ENCODE data around the gene FARP1. TPM values are rescaled to one million over a fixed set of nuclear protein-coding genes. Genes with fewer than 3 reads are reported as not detected.
"Not testable (repeated sequence)": the region's sequence is repeated elsewhere in the genome, so short reads cannot be mapped to it uniquely, and the experiment has no call there.

The FARP1 gene
- polyA plus RNA-seq, 10 donors = 67.7 to 94.0 (median 73.8) TPM

DNA sequence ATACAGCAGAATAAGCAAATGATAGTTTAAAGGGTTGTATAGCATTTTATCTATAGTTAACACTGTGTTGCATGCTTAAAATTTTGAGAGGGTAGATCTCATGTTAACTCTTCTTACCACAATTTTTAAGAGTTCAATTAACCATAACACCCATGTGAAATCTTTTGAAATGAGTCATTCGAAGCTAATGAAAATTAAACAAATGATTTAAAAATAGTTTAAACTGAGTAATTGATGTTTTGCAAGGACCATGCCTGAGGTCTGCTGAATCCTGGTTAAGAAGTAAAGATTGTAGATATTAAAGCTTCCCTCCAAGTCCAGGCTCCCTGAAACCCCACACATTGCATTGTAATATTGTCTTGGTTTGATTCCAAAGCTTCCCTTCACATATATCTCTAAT lies 210.9 kb downstream of the FARP1 start:
- no peak for DNase-seq

DNA sequence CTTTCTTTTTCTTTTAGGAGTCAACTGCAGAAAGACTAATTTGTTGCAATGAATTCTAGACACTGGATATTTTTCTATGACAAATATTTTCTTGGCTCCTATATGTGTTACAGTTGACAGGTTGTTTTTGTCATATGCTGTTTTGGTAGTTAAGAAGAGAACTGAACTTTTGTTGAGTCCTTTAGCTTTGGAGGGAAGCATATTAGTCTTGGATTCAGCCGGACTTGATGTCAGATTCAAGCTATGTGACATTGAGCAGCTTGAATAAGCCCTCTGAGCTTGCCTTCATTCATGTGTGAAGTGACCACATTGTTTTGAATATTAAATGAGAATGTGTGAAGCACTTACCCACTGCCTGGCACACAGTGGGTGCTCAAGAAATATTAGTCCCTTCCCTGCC lies 216.0 kb downstream of the FARP1 start:
- no peak for DNase-seq

DNA sequence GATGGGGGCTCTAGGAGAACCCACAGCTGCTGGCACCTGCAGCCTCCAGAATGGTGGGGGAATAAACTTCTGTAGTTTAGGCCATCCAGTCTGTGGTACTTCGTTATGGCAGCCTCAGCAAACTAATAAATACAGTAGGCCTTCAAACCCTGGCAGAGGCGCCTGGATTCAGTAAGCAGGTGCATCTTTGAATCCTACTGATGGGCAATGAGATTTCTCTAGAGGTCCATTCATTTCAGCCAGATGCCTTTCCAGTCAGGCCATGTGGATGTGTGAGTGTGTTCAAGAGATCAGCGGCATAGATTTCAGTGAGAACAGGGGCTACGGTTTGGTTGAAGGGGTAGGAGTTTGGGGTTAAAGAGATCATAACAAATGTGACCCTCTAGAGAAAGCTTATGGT lies 217.7 kb downstream of the FARP1 start:
- DNase-seq = no peak

DNA sequence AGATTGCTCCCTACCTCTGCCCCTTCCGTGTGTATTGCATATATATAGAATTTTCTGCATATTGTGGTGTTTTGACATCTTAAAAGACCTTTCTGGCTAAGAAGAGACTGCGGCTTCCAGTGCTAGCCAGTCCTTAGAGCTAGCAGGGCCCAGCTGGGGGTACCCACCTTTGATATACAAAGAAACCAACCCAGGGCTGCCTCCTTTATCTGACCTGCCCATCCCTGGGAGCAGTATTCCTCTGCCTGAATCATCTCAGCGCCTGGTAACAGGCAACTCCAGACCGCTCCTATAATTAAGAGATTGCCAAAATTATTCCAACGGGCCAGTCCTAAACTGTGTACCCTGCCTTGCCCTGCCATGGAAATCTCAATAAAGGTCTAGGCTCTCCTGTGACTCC lies 220.4 kb downstream of the FARP1 start:
- DNase-seq = no peak

DNA sequence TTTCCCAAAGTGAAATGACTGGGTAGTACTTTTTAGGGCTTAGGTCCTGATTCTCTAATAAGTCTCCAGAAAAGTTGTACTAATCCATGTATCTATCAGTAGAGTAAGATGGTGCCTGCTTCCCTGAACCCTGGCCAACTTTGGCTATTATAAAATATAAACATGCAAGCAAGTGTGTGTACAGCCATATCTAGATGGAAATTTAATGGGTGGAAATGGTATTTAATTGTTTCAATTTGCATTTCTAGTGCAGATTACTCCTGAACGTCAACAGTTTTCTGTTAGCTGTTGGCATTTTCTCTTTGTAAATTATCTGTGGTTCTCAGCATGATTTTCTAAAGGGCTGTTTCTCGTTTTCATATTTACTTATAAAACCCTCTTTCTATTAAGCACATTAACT lies 221.3 kb downstream of the FARP1 start:
- no peak for DNase-seq

DNA sequence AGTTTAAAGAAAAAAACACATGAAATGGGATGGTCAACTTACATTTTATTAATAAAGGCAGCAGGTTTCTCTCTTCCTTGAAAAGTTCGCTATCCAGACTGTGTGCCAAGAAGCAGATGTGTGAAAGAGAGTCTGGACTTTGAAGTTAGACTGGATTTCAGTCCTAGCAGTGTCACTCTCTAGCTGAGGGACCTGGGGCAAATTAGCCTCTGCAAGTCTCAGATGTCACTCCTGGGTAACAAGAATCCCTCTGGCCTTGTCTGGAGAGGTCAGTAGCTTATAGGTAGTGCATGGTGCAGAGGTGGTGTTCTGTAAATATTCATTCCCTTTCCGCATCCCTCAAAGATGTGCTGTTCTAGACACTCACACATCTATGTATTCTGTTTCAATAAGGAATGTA lies 221.8 kb downstream of the FARP1 start:
- no peak for DNase-seq

DNA sequence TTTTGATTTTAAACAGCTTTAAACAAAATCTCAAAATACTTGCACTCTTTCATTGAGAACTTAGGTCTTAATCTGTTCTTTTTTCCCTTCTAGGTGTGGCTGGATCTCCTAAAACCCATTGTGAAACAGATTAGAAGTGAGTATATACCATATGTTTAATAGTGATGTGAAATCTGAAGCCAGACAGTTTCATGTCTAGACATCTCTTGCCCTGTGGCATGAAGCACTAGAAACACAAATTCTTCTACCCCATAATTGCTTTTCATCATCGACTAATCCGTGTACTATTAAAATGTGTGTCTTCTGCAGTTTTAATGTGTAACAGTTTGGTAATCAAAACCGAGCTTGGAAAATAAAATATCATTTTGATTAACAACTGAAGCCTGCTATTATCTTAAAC lies 222.4 kb downstream of the FARP1 start:
- no peak for DNase-seq

DNA sequence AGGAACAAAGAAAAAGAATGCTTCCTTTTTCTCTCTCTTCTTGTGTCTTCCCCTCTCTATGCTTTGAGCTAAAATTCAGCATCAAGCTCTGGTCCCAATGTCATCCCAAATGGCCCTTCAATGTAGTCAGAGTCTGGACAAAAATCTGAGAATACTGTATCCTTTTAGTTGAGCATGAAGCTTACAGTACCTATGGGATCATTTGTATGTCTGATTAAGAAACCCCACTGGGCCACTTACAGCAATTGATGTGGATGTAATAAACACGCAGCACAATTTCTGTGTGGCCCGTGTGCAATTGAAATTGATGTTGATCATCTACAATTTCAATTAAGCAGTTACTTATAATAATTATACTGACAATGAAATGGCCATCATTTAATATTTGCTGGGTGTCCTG lies 223.1 kb downstream of the FARP1 start:
- no peak for DNase-seq

DNA sequence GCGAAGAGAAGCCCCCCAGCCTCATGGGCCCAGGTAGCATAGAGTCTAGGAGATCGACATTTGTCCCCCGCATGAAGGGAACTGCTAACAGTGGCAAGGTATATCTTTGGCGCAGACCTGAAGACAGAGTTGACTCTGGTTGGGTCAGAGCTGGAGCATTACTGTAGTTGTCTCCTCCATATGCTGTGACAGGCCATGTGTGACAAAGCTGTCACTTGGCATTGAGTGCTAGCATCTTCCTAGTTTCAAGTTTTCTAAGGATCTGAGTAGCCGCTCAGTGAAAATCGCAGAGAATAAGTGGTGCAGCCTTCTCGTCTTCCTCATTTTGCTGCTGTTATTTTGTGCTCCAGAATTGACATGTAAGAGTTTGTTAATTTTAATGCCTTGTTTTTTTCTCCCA lies 223.5 kb downstream of the FARP1 start:
- DNase-seq = no peak

DNA sequence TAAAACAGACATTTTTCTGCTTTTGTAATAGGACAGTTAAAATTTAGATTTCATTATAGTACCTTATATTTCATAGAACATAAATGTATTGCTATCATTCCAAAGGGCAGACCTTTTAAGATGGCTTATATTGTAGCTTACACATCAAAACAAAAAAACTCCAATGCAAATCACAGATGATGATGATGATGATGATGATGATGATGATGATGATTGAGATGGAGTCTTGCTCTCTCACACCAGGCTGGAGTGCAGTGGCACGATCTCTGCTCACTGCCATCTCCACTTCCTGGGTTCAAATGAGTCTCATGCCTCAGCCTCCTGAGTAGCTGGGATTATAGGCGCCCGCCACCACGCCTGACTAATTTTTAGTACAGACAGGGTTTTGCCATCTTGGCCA lies 224.1 kb downstream of the FARP1 start:
- no peak for DNase-seq

DNA sequence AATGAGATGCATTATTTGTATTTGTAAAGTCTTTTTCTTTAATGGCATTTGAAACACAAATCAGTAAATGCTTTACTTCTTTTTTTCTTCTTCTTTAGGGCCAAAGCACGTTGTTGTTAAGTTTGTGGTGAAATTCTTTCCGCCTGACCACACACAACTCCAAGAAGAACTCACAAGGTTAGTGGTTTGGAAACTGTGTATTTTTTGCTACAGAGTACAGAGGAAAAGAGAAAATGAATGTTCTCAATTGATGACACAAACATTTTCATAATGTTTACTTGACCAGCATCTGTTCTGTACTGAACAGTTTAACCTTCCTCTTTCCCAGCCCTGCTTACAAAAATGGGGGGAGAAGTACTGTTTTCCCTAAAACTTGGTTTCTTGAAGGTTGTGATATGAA lies 225.1 kb downstream of the FARP1 start:
- DNase-seq = no peak

DNA sequence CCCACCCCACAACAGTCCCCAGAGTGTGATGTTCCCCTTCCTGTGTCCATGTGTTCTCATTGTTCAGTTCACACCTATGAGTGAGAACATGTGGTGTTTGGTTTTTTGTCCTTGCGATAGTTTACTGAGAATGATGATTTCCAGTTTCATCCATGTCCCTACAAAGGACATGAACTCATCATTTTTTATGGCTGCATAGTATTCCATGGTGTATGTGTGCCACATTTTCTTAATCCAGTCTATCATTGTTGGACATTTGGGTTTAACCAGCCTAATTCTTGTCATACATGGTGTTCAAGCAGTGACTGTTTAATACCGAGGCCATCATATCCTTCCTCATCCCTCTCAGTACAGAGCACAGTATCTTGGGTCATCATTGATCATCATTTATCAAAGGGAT lies 226.6 kb downstream of the FARP1 start:
- not testable (repeated sequence) for DNase-seq

DNA sequence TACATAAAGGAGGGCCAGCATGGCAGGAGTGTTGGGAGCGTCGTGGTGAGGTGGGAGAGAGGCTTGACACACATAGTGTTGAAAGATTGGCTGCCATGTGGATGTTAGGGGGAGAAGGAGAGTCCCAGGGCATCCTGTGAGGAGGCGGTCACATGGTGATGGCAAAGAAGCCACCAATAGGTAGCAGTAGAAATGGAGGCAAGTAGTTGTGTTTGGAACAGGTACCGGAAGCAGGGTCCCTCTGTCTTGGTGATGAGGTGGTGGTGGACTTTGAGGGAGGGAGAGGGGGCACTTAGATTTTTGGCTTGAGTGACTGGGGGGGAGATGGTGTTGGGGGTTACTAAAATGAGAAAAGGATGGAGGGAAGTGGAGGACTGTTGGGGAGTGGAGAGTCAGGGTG lies 227.4 kb downstream of the FARP1 start:
- DNase-seq = no peak

DNA sequence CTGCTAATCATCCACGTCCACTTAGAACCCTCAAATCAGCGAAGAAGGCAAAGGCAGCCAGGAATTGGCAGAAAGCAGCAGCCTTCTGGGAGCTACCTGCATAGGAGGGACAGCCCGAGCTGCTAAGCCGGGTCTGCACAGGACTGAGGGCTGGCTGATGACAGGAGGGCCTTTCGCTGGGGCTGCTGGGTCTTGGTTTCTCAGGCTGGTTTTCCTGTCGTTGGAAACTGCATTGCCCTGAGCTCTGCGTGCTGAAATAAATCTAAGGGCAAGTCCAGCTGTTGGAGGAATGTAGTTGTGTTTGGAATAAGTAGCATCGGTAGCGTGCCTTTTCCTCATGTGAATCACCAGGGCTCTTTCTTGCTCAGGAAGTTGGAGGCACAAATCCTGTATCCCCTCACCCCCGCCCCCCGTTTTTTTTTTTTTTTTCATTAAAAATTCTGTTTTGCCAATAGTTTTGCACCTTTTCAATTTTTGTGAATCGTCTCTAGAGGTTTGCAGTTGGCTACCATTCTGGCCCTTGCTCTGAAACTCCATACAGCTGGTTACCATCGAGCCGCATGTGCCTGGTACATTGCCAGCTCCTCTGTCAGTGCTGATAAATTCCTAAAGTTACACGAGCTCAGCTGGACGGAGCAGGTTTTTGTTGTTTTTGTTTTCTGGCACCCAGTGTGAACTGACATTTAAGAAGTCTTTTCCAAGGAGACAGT lies 228.1 kb downstream of the FARP1 start:
- DNase-seq = peak; percentile 77 to 91 (median 81)

DNA sequence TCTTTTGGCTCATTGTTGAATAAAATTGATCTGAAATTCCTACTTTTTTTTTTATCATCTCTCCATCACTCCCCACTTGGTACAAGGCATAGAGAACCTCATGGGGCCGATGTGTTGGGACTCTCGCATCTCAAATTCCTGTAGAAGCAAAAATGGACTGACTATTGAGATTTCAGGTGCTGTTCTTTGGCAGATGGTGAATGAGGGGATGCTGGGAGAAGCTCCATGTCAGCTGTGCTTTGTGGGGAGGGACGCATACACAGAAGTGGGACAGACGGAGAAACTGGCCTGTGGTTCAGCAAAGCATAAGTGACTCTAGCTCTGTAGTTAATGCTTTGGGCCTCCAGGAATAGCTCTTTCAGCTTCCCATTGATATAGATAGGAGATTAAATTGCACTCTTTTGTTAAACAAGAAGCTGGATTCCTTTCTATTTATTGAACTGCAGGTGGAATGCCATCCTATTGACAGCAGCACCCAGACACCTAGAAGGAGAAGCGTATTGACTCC lies 228.7 kb downstream of the FARP1 start:
- no peak for DNase-seq

DNA sequence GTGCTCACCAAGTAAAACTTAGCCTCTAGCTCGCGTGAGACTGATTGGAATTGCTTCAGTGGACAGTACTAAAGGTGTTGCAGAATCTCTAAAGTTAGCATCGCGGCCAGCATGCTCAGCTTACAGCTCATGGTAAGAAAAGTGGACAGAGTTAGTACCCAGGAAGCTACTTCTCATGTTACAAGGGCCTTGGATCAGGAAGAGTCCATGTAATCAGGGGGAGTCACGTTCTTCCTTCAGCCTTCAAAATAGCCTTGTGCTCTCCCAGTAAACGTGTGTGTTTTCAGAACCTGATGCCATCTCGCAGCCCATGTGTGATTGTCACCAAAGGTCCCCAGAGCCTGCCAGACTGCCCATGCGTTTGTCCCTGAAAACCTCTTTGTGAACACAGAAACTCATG lies 230.0 kb downstream of the FARP1 start:
- peak; percentile 30 to 62 (median 47) for DNase-seq

DNA sequence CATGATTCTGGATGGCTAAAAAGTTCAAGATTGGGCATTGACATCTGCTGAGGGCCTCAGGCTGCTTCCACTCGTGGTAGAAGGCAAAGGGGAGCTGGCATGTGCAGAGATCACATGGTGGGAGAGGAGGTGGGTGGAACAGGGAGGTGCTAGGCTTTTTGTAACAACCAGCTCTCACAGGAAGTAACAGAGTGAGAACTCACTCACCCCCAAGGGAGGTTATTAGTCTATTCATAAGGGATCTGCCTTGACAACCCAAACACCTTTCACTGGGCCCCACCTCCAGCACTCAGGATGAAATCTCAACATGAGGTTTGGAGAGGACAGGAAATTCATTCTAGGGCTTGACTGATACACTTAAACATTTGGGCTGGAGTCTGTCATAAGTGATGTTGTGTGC lies 231.9 kb downstream of the FARP1 start:
- no peak for DNase-seq

DNA sequence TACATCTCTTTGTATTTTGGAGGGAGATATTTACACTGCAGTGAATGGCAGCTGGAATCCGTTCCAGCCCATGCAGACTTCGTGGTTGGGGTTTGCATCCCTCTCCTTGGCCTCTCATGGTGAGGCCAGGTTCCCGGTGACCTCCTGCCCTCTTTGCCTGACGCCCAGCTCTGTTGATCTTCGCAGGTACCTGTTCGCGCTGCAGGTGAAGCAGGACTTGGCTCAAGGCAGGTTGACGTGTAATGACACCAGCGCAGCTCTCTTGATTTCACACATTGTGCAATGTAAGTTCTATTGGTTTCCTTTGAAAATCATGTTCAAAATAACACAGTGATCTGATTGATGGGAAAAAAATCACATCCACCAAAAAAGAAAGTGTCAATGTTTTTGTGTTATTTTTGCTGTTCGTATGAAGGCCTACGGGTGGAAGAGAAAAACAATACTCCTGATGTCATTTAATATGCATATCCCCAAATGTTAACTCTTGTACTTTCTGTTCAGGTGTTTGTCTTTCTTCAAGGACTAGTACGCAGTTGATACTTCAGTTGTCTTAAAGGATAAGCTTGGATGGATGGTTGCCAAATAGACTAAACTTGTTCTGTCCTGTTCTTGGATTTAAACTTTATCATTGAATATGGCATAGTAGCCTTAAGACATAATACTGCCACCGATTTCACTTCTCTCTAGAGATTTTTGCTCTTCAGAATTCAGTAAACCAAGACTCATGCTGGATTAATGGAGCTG lies 234.9 kb downstream of the FARP1 start:
- no peak for DNase-seq

DNA sequence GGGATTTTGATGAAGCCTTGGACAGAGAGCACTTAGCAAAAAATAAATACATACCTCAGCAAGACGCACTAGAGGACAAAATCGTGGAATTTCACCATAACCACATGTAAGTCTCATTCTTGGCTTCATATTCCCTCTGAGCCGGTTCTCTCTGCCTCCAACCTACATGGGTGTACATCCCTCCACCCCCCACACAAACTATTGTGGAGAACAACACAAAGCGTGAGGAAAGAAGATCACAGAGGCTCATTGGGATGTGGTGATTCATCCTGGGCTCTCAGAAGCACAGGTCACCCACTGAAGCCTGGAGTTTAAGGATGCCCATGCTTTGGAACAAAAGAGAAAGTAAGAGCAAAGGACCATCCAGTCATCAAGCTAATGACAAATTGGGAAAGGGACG lies 241.8 kb downstream of the FARP1 start:
- no peak for DNase-seq

DNA sequence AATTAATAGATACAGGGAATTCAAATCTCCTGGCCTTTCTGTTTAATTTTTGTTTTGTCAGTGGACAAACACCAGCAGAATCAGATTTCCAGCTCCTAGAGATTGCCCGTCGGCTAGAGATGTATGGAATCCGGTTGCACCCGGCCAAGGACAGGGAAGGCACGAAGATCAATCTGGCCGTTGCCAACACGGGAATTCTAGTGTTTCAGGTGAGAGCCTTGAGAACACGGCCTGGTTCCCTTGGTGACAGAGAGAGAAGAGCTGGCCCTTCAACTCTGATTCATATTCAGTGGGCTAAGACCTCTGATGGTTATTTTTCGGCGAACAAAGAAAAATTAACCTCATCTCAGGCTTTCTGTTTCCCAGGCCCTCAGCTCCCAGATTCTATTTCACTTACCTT lies 242.7 kb downstream of the FARP1 start:
- no peak for DNase-seq

DNA sequence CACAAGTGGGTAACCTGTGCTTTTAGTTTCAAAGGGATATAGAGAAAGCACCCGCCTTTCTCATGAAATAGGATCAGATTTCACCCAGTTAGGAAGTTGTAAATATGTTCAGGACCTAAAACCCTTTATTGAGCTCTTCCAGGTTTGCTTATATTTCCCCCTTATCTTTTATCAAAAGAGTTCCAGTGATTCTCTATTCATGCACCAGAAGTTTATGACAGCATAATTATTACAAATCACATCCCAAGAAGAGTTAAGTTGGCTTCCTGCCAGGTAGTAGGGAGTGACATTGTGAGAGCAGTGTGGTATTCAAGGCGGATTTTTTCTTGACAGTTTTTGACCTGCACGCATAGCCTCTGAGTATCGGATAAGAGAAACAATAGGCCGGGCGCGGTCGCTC lies 243.7 kb downstream of the FARP1 start:
- no peak for DNase-seq

DNA sequence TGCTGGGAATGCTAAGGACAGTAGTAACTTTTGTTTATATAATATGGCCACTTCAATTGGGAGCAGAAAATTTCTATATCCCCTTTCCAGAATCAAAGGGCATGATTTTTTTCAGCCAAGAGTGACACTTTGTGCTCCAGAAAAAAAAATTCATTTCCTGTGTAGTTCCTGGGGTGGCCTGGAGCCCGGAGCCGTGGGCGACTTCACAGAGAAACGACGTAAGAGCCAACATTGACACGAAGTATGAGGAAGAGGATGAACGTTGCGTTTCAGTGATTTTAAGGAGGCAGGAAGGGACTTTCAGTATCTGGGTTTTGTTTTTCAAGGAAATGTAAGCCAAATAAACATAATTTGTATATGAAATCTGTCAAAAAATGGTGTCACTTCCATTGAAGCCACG lies 246.4 kb downstream of the FARP1 start:
- no peak for DNase-seq

DNA sequence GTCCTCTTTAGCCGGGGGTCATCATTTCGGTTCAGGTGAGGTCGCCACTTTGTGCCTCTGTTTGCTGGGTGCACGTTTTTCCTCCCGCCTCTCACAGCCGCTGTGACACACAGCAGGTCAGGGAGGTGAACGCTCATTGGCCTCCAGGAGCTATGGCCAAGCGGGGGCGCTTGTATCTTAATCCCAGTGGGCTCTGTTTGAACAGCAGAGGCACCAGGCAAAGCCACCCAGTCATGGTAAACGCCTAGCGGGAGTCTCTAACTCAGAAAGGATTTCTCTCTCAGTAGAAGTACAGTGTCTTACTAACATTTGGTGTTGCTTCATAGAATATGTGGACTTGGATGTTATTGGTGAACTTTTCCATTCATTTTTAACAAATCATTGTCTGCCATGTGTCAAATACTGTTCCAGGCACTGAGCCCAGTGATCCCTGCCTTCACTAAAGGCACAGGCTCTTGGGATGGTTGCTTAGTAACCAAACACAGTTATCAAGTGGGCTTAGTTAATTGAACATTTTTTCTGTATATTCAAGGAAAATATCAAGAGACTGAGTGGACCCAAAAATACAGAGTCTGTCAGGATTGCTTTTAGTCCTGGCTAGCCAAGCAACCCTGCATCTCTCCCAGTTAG lies 247.3 kb downstream of the FARP1 start:
- peak in 2 of 3 donors; percentile 59 to 77 for DNase-seq
